Activated T-helper 2 cell treated with anti-CD3 and anti-CD28 coated beads, Interferon-gamma antibody, Interleukin-2, Interleukin-4, amounts not matched to agents 10 μg/mL and 5 μg/mL and 100 μg/mL, durations not matched to agents 14 hours and 24 hours and 36 hours (primary cell): ENCODE results near the gene KLF13. TPM values are rescaled to one million over a fixed set of nuclear protein-coding genes. Genes with fewer than 3 reads are reported as not detected.

Source experiments
- DNase-seq: peaks from one replicate; pipeline ENCODE4 v3.0.0; 2021; ENCODE audit warnings: low spot score
- H3K27ac Mint-ChIP-seq: one replicate; pipeline ENCODE4 v1.8.0; 2021; ENCODE audit warnings: mixed read lengths
- H3K27me3 Mint-ChIP-seq: one replicate; pipeline ENCODE4 v1.8.0; 2021; ENCODE audit warnings: low read depth, mixed read lengths
- H3K36me3 Mint-ChIP-seq: one replicate; pipeline ENCODE4 v1.8.0; 2021; ENCODE audit warnings: low read depth, mixed read lengths
- H3K4me1 Mint-ChIP-seq: one replicate; pipeline ENCODE4 v1.8.0; 2021; ENCODE audit warnings: low read depth, mixed read lengths
- H3K4me3 Mint-ChIP-seq: one replicate; pipeline ENCODE4 v1.8.0; 2021; ENCODE audit warnings: low read depth, mild to moderate bottlenecking, moderate library complexity, mixed read lengths
- H3K9me3 Mint-ChIP-seq: one replicate; pipeline ENCODE4 v1.8.0; 2021; ENCODE audit warnings: mixed read lengths
- intact Hi-C: fragments of 100-400 bp; cut with micrococcal nuclease; formaldehyde crosslinking; loops from one replicate; pipeline ENCODE4 v1.15.1; 2023
- total RNA-seq: library from RNA; stranded (reverse); gene quantifications from 2 replicates; pipeline ENCODE4 v1.2.3, GENCODE V29; 2022

The KLF13 gene
- total RNA-seq, 1 donor from 2014 or later = 127 TPM

- Mint-ChIP-seq H3K4me3 (no peak overlapping the region), H3K9me3 (no peaks in the 10 kb centered on the region), H3K27me3 (no peaks in the 10 kb centered on the region), H3K27ac (no peak overlapping the region), H3K36me3 (peaks cover 33% of the 10 kb centered on the region), H3K4me1 (peaks cover 40% of the 10 kb centered on the region)
- intact Hi-C loops = no loop called here
- no peak for DNase-seq
Observed at GRCh38 chr15:31384568-31384967, 57.9 kb downstream of the KLF13 start.

DNA sequence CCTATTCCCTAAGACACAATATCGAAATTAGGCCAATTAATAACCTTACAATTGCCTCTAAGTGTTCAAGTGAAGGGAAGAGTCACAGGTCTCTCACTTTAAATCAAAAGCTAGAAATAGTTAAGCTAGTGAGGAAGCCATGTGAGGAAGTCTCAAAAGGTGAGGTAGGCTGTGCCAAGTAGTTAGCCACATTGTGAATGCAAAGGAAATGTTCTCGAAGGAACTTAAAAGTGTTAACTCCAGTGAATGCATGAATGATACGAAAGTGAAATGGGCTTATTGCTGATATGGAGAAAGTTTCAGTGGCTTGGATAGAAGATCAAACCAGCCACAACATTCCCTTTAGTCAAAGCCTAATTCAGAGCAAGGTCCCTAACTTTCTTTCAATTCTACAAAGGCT lies 59.1 kb downstream of the KLF13 start:
- DNase-seq = no peak
- no peak overlapping the region for H3K4me3 Mint-ChIP-seq
- no peaks in the 10 kb centered on the region for H3K27me3 Mint-ChIP-seq
- H3K27ac Mint-ChIP-seq = no peak overlapping the region
- peaks cover 29% of the 10 kb centered on the region for H3K36me3 Mint-ChIP-seq
- intact Hi-C loops = no loop called here
- H3K4me1 Mint-ChIP-seq = peaks cover 49% of the 10 kb centered on the region
- peaks cover 7% of the 10 kb centered on the region for H3K9me3 Mint-ChIP-seq

GRCh38 chr15:31387092-31387478 lies 60.5 kb downstream of the KLF13 start:
- intact Hi-C loops = no loop called here
- H3K4me1 Mint-ChIP-seq = peaks cover 52% of the 10 kb centered on the region
- H3K27me3 Mint-ChIP-seq = no peaks in the 10 kb centered on the region
- no peak overlapping the region for H3K4me3 Mint-ChIP-seq
- H3K9me3 Mint-ChIP-seq = peaks cover 8% of the 10 kb centered on the region
- peaks cover 22% of the 10 kb centered on the region for H3K36me3 Mint-ChIP-seq
- DNase-seq = no peak
- H3K27ac Mint-ChIP-seq = no peak overlapping the region

DNA sequence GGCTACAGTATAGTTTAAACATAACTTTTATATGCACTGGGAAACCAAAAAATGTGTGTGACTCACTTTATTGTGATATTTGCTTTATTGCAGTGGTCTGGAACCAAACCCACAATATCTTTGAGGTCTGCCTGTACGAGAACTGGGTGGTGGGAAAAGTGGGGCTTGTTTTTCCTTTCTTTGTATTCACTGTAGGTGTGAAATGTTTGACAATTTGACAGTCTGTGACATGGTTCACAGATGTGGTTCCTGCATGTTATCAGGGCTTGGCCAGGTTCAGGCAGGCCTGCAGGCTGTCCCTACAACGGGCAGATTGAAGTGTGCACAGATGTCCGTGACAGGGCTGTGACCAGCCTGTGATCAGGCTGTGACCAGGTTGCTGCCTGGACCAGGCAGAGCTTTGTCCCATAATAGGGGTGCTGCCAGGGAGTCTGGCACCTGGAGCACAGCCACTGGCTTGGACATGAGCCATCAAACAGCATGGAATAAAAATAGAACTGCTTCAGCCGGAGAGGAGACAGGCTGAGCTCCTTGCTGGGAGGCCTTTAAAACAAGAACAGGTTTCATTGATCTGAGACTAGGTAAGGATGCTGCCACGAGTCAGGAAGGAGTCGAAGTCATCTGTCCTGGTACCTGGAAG lies 61.0 kb downstream of the KLF13 start:
- intact Hi-C loops = no loop called here
- H3K27me3 Mint-ChIP-seq = no peaks in the 10 kb centered on the region
- H3K9me3 Mint-ChIP-seq = peaks cover 8% of the 10 kb centered on the region
- peak overlapping the region; percentile 23 for H3K4me3 Mint-ChIP-seq
- peak overlapping the region; percentile 68 for H3K27ac Mint-ChIP-seq
- H3K36me3 Mint-ChIP-seq = peaks cover 19% of the 10 kb centered on the region
- no peak for DNase-seq
- peaks cover 52% of the 10 kb centered on the region for H3K4me1 Mint-ChIP-seq

DNA sequence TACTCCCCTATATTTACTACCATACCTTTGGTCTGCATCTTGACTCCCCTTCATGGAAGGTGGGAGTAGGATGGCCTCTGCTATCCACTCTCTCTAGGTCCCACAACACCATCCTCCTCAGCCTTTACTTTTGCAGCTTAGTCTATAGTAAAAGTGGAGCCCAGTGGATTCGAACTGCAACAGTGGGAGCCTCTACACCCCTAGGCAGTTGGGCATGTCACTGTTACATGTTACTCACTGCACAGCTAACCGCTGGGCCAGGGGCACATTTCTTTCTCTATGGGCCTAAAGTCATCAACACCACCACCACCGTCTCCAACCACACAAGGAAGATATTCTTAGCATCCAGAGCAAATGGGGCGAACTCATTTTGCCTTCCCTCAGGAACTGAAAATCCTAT lies 62.9 kb downstream of the KLF13 start:
- DNase-seq = peak; percentile 5

GRCh38 chr15:31390029-31390428 lies 63.4 kb downstream of the KLF13 start:
- Mint-ChIP-seq H3K9me3 (peaks cover 8% of the 10 kb centered on the region), H3K36me3 (peaks cover 17% of the 10 kb centered on the region), H3K4me3 (no peak overlapping the region), H3K27ac (no peak overlapping the region), H3K27me3 (no peaks in the 10 kb centered on the region), H3K4me1 (peaks cover 56% of the 10 kb centered on the region)
- intact Hi-C loops = loop anchor here (5.0 kb wide), 2 partner anchors 43 to 412 kb away; no protein-coding TSS in a partner anchor
- no peak for DNase-seq

More for the DNA sequence above, 62.9 kb downstream of the KLF13 start:
- Mint-ChIP-seq H3K4me1 (peaks cover 55% of the 10 kb centered on the region), H3K9me3 (peaks cover 8% of the 10 kb centered on the region), H3K4me3 (no peak overlapping the region), H3K27ac (peak overlapping the region; percentile 6), H3K36me3 (peaks cover 17% of the 10 kb centered on the region), H3K27me3 (no peaks in the 10 kb centered on the region)
- intact Hi-C loops = no loop called here

DNA sequence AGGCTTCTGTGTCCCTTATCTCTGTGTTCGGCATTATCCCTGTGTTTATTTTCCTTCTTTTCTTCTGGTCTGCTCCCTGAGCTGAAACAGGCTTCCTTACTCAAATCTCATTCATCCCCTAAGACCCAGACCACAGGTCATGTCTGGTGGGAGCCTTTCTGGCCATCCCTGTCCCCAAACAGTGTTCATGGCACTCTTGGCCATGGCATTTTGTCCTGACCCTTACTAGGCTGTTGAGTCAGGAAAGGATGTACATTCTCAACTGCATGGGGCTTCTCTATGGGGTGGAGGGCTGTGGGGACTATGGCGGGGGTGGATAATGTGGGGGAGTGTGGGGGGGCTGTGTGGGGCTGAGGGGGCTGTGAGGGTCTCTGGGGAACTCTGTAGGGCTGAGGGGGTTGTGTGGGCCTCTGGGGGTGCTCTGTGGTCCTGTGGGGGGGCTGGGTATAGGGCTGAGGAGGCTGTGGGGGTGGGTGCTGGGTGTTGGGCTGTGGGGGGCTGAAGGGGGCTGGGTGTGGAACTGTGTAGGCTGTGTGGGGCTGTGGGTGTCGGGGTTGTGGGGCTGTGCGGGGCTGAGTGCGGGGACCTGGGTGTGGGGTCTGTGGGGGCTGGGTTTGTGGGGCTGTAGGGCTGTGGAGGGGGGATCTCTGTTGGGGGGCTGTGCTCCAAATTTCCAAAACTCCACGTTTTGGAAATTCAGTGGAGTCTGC lies 64.3 kb downstream of the KLF13 start:
- DNase-seq = no peak
- peaks cover 50% of the 10 kb centered on the region for H3K4me1 Mint-ChIP-seq
- intact Hi-C loops = loop anchor here (5.0 kb wide), 2 partner anchors 44 to 411 kb away; no protein-coding TSS in a partner anchor
- peak overlapping the region; percentile 27 for H3K4me3 Mint-ChIP-seq
- H3K27me3 Mint-ChIP-seq = no peaks in the 10 kb centered on the region
- no peak overlapping the region for H3K27ac Mint-ChIP-seq
- H3K36me3 Mint-ChIP-seq = peaks cover 15% of the 10 kb centered on the region
- H3K9me3 Mint-ChIP-seq = peaks cover 8% of the 10 kb centered on the region

- Mint-ChIP-seq H3K9me3 (peaks cover 8% of the 10 kb centered on the region), H3K27me3 (no peaks in the 10 kb centered on the region), H3K36me3 (peaks cover 15% of the 10 kb centered on the region), H3K4me1 (peaks cover 43% of the 10 kb centered on the region), H3K27ac (peak overlapping the region; percentile 82), H3K4me3 (peak overlapping the region; percentile 87)
- intact Hi-C loops = loop anchor here (2.0 to 5.0 kb wide), 5 partner anchors 25 to 410 kb away; no protein-coding TSS in a partner anchor
- DNase-seq = peak; percentile 77
Observed at GRCh38 chr15:31391687-31392671, 65.3 kb downstream of the KLF13 start.

GRCh38 chr15:31392761-31393401 lies 66.2 kb downstream of the KLF13 start:
- intact Hi-C loops = loop anchor here (2.0 to 5.0 kb wide), 5 partner anchors 26 to 409 kb away; no protein-coding TSS in a partner anchor
- Mint-ChIP-seq H3K27me3 (no peaks in the 10 kb centered on the region), H3K4me1 (peaks cover 36% of the 10 kb centered on the region), H3K9me3 (peaks cover 8% of the 10 kb centered on the region), H3K36me3 (peaks cover 15% of the 10 kb centered on the region), H3K4me3 (peak overlapping the region; percentile 87), H3K27ac (no peak overlapping the region)
- no peak for DNase-seq

DNA sequence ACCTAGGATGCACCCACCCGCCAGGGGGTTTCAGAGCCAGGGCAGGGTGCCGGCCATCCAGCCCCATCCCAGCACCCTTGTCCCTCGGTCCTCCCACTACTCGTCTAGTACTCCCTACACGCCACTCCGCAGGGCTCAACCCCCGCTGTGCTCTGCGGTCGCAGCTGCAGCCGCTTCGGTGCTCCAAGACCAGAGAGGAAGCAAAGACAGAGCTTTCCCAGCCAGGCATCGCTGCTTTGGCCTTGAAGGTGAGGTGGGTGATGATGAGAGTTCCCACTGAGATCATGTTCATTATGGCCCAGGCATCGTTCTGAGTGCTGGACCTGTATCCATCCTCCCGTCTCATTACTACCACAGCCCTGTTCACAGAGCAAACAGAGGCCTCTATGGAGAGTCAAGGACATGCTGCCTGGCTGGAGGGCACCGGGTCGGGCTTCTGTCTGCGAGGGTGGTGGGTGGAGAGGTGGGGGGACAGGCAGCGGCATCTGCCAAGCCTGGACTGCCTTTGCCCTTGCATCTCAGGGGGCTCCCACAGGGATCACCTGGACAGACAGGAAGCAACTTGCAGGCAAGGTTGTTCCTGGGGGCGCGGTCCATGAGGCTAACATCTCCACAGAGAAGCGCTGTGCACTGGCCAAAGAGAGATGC lies 66.9 kb downstream of the KLF13 start:
- H3K4me1 Mint-ChIP-seq = peaks cover 38% of the 10 kb centered on the region

DNA sequence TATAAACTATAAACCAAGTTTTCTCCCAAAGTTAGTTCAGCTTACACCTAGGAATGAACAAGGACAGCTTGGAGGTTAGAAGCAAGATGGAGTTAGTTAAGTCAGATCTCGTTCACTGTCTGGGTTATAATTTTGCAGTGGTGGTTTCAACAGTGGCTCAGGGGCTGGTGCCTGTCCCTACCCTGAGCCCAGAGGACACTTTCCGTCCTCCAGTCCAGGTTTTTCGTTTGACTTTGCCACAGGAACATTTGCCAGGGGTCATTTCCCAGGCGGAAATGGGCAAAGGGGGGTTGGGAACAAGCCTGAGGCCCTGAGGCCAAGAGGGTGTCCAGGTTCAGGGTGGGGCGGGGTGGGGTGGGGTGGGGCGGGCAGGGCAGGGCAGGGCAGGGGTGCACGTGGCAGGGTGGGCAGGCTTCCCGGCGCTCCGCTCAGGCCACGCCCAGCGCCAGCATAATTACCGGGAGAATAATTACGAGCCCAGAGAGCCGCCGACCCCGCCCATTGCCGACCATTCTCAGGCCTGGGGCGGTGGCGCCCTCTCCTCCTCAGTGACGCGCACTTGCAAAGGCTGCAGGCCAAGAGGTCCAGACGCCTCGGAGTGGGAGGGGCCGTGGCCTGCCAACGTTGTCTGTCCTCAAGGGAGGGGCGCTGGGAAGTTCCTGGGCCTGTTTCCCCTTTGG lies 70.4 kb downstream of the KLF13 start:
- no peak for DNase-seq
- H3K4me1 Mint-ChIP-seq = peaks cover 41% of the 10 kb centered on the region
- no peaks in the 10 kb centered on the region for H3K27me3 Mint-ChIP-seq
- no peak overlapping the region for H3K4me3 Mint-ChIP-seq
- H3K27ac Mint-ChIP-seq = no peak overlapping the region
- H3K36me3 Mint-ChIP-seq = no peaks in the 10 kb centered on the region
- intact Hi-C loops = no loop called here
- no peaks in the 10 kb centered on the region for H3K9me3 Mint-ChIP-seq

More for the DNA sequence above, 66.9 kb downstream of the KLF13 start:
- H3K36me3 Mint-ChIP-seq = peaks cover 15% of the 10 kb centered on the region
- no peak for DNase-seq
- H3K27ac Mint-ChIP-seq = peak overlapping the region; percentile 40
- H3K27me3 Mint-ChIP-seq = no peaks in the 10 kb centered on the region
- H3K4me3 Mint-ChIP-seq = peak overlapping the region; percentile 87
- intact Hi-C loops = loop anchor here (2.0 to 5.0 kb wide), 5 partner anchors 27 to 409 kb away; no protein-coding TSS in a partner anchor
- peaks cover 8% of the 10 kb centered on the region for H3K9me3 Mint-ChIP-seq
